ENCODE results near the gene CALML6.
A peak's percentile ranks its signal among the peaks of the same experiment; 100 is the strongest.
"Not testable (repeated sequence)": the region's sequence is repeated elsewhere in the genome, so short reads cannot be mapped to it uniquely, and the experiment has no call there.

CALML6 gene, protein sequence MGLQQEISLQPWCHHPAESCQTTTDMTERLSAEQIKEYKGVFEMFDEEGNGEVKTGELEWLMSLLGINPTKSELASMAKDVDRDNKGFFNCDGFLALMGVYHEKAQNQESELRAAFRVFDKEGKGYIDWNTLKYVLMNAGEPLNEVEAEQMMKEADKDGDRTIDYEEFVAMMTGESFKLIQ

DNA sequence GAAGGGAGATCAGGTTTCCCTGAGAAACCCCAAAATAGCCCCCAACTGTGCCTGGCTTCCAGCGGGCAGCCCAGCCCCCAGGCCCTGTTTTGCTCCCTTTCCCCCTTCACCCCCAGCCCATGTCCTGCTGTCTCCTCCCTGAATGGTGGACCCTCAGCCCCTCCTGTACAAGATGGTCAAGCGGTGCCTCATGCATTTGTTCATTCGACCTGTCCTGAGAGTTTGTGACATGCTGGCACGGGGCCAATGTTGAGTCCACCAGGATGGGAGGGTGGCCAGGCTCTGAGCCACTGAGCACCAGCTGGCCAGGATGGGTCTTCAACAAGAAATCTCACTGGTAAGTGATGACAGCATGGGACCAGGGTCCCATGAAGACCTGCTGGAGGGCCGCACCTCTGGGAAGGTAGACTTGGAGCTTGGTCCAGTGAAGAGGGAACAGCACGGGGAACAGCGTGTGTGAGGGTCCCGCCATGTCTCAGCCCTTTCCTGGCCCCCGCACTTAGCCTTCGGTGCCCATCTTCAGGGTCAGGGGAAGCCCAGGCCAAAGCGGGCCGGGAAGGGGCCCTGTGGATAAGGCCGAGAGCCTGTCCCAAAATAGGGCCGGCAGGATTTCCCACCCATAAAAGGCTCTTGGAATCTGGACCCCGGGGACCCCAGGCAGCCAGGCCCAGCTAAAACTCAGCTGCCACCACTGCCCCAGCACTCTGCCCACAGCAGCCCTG is at the start of gene CALML6:
Gene CALML6, plus strand, starts transcription at position 290 of the 722 bp plus-strand sequence. Its CDS starts 21 bp downstream, at position 311.
- DNase-seq (ENCODE audit: low read depth in 2 of 2): no peak

GRCh38 chr1:1867164-1867563 is 47.9 kb upstream of the CALML6 start:
- DNase-seq (ENCODE audit: low read depth in 2 of 2): no peak

DNA sequence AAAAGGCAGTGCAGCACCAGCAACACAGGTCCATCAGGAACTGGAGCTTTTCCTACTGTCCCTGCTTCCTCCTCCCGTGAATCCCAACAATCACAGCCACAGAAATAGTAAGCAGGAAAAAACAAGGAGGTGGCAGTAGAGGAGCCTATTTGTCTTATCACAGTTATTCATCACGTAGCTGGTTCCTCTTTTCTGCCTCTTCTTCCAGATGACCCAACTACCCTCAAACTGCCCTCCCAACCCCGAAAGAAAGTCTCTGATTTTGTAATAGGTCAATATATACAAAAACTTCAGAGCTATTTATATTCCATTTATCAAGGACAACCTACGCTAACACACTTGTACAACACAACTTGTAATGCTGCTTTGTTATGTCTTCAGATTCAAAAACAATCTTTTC is 45.6 kb upstream of the CALML6 start:
- no peak for DNase-seq (ENCODE audit: low read depth in 2 of 2)

DNA sequence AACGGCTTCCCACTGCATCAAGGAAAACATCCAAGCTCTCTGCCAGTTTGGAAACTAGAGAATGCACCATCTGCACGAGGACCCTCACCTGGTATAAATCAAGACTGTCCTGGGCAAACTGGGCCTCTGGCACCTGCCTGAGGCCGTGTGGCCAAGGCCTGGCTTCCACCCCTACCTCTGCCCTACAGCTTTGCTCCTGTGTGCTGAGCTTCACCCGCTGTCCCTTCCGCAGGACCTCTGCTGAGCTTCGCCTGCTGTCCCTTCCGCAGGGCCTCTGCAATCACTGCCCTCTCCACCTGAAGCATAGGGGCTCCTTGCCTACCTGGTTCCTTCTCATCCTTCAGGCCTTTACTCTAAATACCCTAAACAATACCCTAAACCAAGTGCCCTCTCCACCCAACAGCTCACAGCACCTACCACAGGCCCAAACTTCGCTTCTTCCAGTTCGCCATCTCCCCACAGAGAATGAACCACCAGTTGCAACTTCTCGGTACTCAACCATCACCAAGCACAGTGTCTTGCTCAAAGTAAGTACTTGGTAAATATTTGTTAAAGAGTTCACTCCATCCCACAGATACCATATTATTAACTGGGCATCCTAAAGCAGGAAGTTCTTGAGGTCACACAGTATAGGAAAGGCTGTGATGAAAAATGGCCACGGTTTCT is 42.6 kb upstream of the CALML6 start:
- DNase-seq (ENCODE audit: low read depth in 2 of 2): no peak

- DNase-seq (ENCODE audit: low read depth in 2 of 2): no peak
Measured at GRCh38 chr1:1873186-1873585, 41.9 kb upstream of the CALML6 start.

- no peak for DNase-seq (ENCODE audit: low read depth in 2 of 2)
Measured at GRCh38 chr1:1874901-1875300, 40.2 kb upstream of the CALML6 start.

- DNase-seq (ENCODE audit: low read depth in 2 of 2): no peak
Measured at GRCh38 chr1:1875932-1876331, 39.1 kb upstream of the CALML6 start.

GRCh38 chr1:1876335-1876930 is 38.6 kb upstream of the CALML6 start:
- DNase-seq (ENCODE audit: low read depth in 2 of 2): no peak

DNA sequence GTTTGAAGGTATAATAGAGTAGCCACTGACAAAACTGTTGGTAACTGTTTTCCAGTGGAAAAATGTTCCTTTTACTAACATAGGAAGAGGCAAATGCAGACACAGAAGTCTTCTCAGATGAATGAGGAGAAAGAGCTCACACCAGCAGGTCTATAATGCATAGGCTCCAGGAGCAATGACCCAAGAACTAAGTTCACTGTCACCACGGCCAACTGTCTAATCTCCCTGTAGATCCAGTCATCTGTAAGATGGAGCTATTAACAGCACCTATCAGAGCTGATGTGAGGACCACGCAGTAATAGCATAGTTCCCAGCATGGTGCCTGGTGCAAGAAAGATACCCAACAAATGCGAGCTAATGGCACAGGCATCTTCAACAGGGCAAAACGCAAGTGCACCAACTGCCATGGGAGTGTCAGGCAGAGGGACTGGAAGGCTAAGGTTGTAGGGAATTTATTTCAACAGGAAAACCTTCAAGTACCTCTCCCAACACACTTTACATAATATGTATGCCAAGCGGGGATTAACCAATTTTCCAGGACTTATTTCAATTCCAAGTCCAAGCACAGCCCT is 37.1 kb upstream of the CALML6 start:
- DNase-seq (ENCODE audit: low read depth in 2 of 2): no peak

DNA sequence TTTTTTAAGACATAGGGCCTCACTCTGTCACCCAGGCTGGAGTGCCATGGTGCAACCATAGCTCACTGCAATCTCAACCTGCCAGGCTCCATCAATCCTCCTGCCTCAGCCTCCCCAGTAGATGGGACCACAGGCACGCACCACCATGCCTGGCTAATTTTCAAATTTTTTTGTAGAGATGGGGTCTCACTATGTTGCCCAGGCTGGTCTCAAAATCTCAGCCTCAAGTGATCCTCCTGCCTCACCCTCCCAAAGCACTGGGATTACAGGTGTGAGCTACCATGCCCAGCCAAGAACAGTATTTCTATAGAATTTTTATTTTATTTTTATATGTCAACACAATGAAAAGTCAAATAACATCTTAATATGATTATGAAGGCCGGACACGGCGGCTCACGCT is 35.1 kb upstream of the CALML6 start:
- no peak for DNase-seq (ENCODE audit: low read depth in 2 of 2)

DNA sequence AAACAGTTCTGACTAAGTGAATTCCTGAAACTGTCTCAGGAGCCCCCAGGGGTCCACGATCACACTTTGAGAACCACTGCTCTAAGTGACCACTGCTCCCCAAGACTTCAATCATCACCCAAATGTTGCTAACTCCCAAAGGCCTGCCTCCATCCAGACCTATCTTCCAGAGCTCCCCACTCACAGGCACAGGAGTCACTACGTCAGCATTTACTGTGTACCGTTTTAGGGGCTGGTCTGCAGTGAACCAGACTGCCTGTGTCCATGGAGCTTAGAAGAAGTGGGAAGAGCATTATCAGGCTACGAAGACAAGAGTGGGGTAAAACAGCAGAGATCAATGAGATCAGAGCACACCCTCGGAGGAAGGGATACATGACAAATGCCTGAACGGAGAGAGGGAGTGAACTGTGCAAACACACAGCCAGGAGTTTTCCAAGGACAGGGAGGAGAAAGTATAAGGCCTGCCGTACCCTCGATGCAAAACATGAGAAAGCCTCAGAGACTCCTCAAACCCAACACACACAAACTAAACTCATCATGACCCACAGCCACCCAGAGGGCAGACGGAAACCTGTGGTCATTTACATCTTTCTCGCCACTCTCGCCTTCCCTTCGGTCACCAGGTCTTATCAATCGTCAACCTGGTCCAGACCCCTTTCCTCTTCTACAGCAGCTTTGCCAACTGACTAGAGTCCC is 34.3 kb upstream of the CALML6 start:
- no peak for DNase-seq (ENCODE audit: low read depth in 2 of 2)

DNA sequence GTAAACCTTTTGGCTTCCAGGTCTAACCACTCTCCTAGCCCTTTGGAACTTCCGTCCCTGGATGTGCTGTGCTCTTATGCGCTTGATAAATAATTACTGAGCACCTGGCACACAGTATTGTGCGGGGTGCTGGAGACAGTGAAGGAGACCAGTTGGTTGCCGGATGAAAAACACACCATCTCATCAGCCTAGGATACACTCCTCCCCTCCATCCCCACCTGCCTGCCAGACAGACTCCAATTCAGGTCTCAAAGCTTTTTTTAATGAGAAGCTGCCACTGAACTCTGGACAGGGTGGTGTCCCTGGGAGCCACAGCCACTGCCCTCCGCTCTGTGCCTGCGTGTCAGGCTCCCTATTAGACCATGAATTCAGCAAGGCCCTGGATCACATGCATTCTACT is 33.3 kb upstream of the CALML6 start:
- no peak for DNase-seq (ENCODE audit: low read depth in 2 of 2)

GRCh38 chr1:1883092-1883873 is 31.8 kb upstream of the CALML6 start:
- DNase-seq (ENCODE audit: low read depth in 2 of 2): no peak

DNA sequence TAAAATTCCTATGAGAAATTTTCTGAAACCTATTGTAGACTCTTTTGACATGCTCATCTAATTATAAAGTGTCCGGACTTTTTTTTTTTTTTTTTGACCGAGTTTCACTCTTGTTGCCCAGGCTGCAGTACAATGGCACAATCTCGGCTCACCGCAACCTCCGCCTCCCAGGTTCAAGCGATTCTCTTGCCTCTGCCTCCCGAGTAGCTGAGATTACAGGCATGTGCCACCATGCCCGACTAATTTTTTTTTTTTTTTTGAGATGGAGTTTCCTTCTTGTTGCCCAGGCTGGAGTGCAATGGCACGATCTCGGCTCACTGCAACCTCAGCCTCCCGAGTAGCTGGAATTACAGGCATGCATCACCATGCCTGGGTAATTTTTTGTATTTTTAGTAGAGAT is 31.2 kb upstream of the CALML6 start:
- DNase-seq (ENCODE audit: low read depth in 2 of 2): not testable (repeated sequence)

- DNase-seq (ENCODE audit: low read depth in 2 of 2): no peak
Measured at GRCh38 chr1:1889090-1889750, 25.8 kb upstream of the CALML6 start.

DNA sequence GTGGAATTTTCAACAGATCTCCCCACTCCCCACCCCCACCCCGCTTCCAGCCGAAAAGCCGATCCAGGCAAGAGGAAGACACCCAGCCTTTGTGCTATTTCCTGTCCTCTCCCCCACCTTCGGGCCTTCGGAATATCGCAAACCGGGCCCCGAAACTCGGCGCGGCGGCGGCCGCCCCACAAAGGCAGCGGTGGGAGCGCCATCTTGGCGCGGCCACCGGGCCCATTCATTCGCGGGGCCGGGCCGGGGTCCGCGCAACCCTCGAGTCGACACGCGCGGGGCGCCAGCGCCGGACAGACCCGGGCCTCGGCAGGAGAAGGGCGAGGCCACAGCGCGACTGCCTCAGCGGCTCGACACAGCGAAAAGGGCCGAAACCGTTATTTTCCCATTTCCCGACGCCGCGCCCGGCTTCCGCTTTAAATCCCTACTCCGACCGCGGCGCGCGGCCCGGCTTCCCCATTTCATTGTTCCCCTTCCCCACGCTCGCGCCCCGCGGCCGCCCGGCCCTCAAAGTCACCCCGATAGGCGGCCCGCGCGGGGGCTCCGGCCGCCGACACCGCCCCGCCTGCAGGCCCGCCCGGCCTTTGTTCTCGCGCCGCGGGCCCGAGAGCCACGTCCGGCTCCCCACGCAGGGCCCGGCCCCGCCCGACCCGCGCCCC is 25.1 kb upstream of the CALML6 start:
- DNase-seq (ENCODE audit: low read depth in 2 of 2): peak; percentile 12 to 35

GRCh38 chr1:1890506-1891348 is 24.3 kb upstream of the CALML6 start, which contains the start of gene GNB1:
Gene GNB1, minus strand, starts transcription at chr1:1891087. Its CDS starts 65,634 bp downstream, at chr1:1825453.
- peak; percentile 81 to 86 for DNase-seq (ENCODE audit: low read depth in 2 of 2)

- peak; percentile 72 to 73 for DNase-seq (ENCODE audit: low read depth in 2 of 2)
Measured at GRCh38 chr1:1891349-1892078, 23.5 kb upstream of the CALML6 start.
